ENCODE measurements around the gene ISOC2. TPM values are rescaled to one million over a fixed set of nuclear protein-coding genes. Genes with fewer than 3 reads are reported as not detected.

ISOC2 gene
- total and polyA plus RNA-seq, 4 donors, result 49.1 to 181 (median 118) TPM

GRCh38 chr19:55474269-55475265 lies 13.1 kb upstream of the ISOC2 start:
- 94% methylated on average over 19 of the region's 19 CpGs for WGBS
- Histone ChIP-seq H3K36me3 (ENCODE audit: control insufficient read depth in 4 of 4, insufficient read depth in 3 of 4, low read depth in 1 of 4, low read length in 3 of 4) (no peaks in the 10 kb centered on the region), H3K27ac (ENCODE audit: low read depth in 1 of 2, low read length in 2 of 2) (no peak overlapping the region), H3K9ac (ENCODE audit: low read depth in 1 of 2, low read length in 2 of 2) (no peak overlapping the region), H3K27me3 (ENCODE audit: control insufficient read depth in 4 of 4, insufficient read depth in 4 of 4, low read length in 3 of 4) (no peaks in the 10 kb centered on the region), H3K4me1 (ENCODE audit: control insufficient read depth in 4 of 4, insufficient read depth in 4 of 4, low read length in 3 of 4) (peaks cover 7 to 23% (median 18%) of the 10 kb centered on the region in 4 donors), H3K4me3 (ENCODE audit: low read depth in 1 of 3, low read length in 3 of 3) (no peak overlapping the region), H3K9me3 (ENCODE audit: control insufficient read depth in 4 of 4, low read length in 3 of 4) (no peaks in the 10 kb centered on the region)
- no peak for DNase-seq (ENCODE audit: low spot score)
- no peak for TF ChIP-seq EGR1 (IDR thresholded peaks at IDR 0.05; ENCODE audit: low read depth in 2 of 2)
- TF ChIP-seq JUND (IDR thresholded peaks at IDR 0.05), result no peak
- TF ChIP-seq YY1 (IDR thresholded peaks at IDR 0.05), result no peak
- TF ChIP-seq REST (IDR thresholded peaks at IDR 0.05), result no peak
- TF ChIP-seq HNF4G (IDR thresholded peaks at IDR 0.05), result no peak
- no peak for TF ChIP-seq NR2F2 (IDR thresholded peaks at IDR 0.05)
- no peak for TF ChIP-seq ZBTB33 (IDR thresholded peaks at IDR 0.05)
- TF ChIP-seq TAF1 (conservative IDR thresholded peaks at IDR 0.05), result no peak
- TF ChIP-seq CTCF (IDR thresholded peaks at IDR 0.05; ENCODE audit: low read depth, low read length, missing input control), result no peak
- TF ChIP-seq MAX (IDR thresholded peaks at IDR 0.05), result no peak
- no peak for TF ChIP-seq RXRA (IDR thresholded peaks at IDR 0.05)
- TF ChIP-seq SP1 (IDR thresholded peaks at IDR 0.05), result no peak
- TF ChIP-seq GABPA (IDR thresholded peaks at IDR 0.05 in 1 of 2, conservative IDR thresholded peaks at IDR 0.05 in 1 of 2), result no peak
- TF ChIP-seq FOXA1 (IDR thresholded peaks at IDR 0.05), result no peak
- no peak for TF ChIP-seq RAD21 (IDR thresholded peaks at IDR 0.05)
- TF ChIP-seq FOXA2 (IDR thresholded peaks at IDR 0.05), result no peak
